Measurements from ENCODE around the gene BCORL1.

BCORL1 gene

DNA sequence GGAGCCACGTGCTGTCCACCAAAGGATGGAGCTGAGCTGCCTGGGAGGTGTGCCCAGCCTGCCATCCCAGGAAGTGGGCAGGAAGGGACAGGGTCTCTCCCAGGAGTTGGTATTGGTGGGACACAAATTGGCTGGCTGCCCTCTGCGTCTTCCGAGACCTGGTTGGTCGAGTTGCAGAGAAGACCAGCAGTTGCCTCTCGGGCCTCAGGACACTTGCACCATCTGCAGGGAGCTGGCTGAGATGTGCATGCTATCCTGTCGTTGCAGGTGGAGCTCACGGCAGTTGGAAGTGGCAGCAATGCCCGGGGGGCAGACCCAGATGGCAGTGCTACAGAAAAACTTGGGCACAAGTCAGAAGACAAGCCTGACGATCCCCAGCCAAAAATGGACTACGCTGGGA lies 30.2 kb downstream of the BCORL1 start:
- no peak for DNase-seq (ENCODE audit: low read depth)

DNA sequence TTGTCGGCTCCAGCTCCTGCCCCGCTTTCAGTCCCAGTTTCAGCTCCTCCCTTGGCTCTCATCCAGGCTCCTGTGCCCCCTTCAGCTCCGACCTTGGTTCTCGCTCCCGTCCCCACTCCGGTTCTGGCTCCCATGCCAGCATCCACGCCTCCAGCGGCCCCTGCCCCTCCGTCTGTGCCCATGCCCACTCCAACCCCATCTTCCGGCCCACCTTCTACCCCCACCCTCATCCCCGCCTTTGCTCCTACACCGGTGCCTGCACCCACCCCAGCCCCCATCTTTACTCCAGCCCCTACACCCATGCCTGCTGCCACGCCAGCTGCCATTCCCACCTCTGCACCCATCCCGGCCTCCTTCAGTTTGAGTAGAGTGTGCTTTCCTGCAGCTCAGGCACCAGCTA lies 31.2 kb downstream of the BCORL1 start:
- DNase-seq (ENCODE audit: low read depth): no peak

DNA sequence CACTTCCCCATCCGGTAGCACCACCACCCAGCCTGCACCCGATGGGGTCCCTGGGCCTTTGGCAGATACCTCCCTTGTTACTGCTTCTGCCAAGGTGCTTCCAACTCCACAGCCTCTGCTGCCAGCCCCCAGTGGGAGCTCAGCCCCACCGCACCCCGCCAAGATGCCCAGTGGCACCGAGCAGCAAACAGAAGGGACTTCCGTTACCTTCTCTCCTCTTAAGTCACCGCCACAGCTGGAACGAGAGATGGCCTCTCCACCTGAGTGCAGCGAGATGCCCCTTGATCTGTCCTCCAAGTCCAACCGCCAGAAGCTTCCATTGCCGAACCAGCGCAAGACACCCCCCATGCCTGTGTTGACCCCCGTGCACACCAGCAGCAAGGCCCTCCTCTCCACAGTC lies 31.9 kb downstream of the BCORL1 start:
- DNase-seq (ENCODE audit: low read depth): no peak

DNA sequence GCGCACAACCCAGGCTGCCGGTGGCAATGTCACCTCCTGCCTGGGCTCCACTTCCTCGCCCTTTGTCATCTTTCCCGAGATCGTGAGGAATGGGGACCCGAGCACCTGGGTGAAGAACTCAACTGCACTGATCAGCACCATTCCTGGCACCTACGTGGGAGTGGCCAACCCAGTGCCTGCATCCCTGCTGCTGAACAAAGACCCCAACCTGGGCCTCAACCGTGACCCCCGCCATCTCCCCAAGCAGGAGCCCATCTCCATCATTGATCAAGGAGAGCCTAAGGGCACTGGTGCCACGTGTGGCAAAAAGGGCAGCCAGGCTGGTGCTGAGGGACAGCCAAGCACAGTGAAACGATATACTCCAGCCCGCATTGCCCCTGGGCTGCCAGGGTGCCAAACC lies 32.3 kb downstream of the BCORL1 start:
- DNase-seq (ENCODE audit: low read depth): no peak

DNA sequence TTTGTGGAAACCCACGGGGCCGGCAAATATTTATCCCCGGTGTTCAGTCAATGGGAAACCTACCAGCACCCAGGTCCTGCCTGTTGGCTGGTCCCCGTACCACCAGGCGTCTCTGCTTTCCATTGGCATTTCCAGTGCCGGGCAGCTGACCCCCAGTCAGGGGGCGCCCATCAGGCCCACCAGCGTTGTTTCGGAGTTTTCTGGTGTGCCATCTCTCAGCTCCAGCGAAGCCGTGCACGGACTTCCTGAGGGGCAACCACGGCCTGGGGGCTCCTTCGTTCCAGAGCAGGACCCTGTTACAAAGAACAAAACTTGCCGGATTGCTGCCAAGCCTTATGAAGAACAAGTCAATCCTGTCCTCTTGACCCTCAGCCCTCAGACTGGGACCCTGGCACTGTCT lies 32.7 kb downstream of the BCORL1 start:
- no peak for DNase-seq (ENCODE audit: low read depth)

DNA sequence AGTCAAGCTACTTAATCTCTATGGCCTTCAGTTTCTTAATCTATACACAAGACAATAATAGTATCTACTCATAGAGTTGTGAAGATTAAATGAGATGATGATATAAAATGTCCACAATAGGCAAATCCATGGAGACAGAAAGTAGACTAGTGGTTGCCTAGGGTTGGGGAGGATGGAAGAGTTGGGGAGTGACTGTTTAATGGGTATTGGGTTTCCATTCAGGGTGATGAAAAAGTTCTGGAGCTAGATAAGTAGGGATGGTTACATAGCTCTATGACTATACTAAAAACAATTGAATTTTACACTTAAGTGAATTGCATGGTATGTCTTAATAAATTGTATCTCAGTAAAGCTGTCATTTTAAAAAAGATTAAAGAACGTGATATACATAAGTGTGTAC lies 35.7 kb downstream of the BCORL1 start:
- no peak for DNase-seq (ENCODE audit: low read depth)

DNA sequence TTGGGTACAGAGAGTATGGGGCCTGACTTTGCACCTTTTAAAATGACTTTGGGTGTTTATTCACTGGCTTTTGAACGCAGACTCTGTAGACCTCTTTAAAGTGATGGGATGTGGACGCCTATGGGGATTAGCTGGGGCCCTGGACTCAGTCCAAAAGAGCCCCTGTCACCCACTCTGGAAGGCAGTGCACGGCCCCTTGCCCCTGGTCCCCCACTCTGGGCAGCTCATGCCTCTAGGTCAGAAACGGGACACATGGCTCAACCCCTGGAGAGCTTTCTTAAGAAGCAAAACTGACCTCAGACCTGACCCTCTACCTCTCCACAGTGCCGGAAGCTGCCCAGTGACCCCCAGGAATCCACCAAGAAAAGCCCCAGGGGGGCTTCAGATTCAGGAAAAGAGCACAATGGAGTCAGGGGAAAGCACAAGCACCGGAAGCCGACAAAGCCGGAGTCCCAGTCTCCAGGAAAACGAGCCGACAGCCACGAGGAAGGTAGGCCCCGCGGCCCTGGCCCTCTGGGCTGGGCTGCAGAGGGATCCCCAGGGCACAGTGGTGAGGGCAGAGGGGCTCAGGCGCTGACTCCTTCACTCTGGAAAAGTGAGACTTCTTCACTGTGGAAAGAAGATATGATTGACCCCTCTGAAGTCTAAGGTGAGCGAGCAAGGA lies 38.4 kb downstream of the BCORL1 start:
- DNase-seq (ENCODE audit: low read depth): no peak

DNA sequence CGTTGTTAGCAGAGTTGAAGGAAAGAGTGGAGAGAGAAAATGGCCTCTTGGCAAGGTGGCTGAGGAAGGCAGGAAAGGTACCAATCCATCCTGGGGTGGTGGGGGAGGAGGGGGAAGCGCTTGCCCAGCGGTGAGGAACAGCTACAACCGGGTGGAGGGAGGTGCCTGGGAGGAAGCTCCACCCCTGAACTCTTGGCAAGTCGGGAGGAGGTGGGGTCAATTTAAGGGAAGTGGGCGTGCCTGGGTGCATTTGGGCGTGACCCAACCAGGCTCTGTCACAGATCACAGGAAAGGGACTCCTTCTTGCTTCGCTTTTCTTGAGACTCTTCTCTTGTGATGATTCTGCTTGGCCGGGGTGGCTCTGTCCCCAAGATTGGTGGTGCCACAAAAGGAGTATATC lies 41.7 kb downstream of the BCORL1 start:
- peak; percentile 52 for DNase-seq (ENCODE audit: low read depth)

DNA sequence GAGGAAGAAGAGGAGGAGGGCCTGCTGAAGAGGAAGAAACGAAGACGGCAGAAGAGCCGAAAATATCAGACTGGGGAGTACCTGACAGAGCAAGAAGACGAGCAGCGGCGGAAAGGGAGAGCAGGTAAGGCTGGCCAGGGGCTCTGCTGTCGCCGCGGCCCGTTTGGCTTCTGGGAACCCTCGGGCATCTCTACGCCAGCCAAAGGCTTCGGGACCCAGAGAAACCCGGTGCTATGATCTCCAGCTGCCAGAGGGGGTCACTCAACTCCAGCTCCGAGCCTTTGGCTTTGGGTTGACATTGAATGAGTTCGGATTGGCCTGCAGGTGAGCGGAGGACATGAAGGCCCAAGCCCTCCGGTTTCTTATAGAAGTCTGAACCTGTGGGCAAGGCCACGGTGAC lies 42.8 kb downstream of the BCORL1 start:
- DNase-seq (ENCODE audit: low read depth): no peak

DNA sequence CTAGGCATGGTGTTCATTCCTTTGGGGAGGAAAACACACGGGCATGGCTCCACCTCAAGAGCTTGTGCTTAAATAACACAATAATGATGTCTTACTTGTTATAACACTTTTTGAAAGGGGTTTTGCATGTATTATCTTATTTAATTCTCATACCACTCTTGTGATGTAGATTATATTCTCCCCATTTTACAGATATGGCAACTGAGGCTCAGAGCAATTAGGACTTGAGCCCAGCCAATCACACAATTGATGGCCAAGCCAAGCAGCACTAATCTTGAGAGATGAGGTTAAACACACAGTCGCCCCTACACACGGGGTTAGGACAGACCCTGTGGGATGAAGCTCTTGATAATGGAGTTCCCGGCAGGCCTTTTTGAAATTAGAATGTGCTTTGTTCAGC lies 45.1 kb downstream of the BCORL1 start:
- no peak for DNase-seq (ENCODE audit: low read depth)

DNA sequence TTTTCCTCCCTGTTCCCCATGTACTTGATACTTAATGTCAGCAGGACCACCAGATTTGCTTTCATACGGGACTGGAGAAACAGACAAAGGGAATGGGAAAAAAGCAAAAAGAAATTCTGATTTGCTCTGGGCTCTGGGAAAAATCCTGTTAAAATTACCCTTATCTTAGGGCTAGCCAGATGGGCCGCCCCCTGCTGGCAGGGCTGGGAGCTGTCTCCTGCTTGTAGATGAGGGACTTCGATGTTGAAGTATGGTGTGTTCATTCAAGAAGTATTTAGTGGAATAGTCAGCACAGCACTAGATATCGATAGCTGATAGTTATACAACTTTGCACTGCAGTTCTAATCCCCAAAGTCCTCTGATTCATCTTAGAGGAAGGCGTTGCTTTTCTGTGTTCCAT lies 45.8 kb downstream of the BCORL1 start:
- no peak for DNase-seq (ENCODE audit: low read depth)

DNA sequence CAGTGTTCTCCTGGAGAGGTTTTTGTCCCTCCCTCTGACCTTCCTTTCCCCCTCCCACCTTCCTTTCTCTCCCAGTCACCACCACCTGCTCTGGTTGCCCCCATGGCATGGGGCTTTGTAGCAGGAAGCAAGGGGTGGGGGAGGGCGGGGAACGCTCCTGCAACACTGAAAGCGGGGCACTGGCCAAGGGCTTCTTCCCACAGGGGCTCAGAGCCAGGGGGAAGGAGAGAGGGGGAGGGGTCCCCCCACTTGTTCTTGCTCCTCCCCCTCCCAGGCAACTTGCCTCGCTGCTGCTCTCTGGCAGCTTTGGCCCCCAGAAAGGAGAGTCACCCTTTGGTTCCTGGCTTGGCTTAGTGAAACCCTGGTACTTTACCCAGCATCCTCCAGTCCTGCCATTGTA lies 48.4 kb downstream of the BCORL1 start:
- no peak for DNase-seq (ENCODE audit: low read depth)

DNA sequence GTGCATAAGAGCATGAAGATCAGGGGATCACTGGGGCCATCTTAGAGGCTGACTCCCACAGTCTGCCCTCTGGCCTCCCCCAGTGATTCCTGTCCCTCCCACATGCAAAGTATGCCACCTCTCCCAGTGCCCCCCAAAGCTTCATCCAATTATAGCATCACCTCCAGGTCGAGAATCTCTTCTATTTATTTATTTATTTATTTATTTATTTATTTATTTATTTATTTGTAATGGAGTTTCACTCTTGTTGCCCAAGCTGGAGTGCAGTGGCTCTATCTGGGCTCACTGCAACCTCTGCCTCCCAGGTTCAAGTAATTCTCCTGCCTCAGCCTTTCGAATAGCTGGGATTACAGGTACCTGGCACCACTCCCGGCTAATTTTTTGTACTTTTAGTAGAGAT lies 50.1 kb downstream of the BCORL1 start:
- no peak for DNase-seq (ENCODE audit: low read depth)

DNA sequence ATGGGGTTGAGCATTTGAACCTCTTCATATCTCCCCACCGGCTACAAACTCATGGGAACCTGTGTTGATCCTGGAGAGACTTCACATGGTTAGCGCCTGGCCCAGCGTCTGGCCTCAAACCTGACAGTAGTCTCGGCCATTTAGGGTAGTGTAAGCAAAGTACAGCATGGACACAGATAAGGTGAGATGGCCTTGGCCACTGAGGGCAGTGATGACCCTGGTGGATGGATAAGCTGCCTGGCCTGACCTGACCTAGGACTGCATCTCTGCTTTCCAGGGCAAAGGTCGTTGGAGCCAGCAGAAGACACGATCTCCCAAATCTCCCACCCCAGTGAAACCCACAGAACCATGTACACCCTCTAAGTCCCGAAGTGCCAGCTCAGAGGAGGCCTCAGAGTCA lies 51.7 kb downstream of the BCORL1 start:
- DNase-seq (ENCODE audit: low read depth): no peak

DNA sequence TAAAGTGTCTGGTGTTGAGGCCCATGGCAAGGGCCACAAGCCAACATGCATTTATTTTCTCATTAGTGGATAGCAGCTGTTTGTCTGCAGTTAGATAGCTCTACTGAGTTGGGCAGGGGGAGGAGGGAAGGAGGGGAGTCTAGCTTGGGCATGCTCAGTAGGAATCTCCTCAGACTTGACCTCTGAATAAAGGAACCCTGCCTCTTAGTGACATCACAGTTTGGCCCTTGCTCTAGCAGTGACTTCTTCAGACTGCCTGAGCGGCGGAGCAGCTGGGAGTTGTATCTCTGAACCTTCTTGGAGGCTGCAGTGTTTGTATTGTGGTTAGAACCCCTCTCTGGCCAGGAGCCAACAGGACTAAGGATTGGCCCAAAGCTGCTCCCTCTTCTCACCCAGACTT lies 57.4 kb downstream of the BCORL1 start:
- no peak for DNase-seq (ENCODE audit: low read depth)

DNA sequence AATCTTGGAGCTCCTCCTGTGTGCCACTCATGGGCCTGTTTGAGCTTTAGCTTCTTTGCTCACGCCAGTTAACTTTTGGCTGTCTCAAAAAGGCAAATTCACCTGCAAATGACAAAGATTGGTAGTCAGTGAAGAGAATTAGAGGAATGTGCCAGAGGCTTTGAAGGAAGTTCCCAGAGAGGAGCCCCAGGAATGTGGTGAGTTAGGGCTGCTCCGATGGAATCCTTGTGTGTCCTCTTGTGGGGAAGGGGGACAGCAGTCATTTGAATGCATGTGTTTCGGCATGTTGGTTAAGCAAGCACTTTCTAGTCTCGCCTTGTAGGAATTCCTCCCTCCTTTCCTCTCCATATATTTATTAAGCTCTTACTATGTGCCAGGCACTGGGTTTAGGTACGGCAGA lies 65.0 kb downstream of the BCORL1 start:
- no peak for DNase-seq (ENCODE audit: low read depth)

DNA sequence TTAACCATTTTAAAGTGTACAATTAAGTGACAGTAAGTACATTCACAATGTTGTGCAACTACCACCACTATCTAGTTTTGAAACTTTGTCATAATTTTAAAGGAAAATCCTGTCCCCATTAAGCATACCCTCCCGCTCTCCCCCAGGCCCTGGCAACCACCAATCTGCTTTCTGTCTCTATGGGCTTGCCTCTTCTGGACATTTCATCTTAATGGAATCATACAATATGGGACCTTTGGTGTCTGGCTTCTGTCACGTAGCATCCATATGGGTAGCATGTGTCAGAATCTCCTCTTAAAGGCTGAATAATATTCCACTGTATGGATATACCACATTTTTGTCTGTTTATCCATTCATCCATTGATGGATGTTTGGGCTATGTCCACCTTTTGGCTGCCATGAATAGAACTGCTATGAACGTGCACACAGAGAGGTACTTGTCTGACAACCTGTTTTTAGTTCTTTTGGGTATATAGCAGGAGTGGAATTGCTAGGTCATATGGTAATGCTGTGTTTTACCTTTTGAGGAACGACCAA lies 66.3 kb downstream of the BCORL1 start:
- DNase-seq (ENCODE audit: low read depth): no peak

DNA sequence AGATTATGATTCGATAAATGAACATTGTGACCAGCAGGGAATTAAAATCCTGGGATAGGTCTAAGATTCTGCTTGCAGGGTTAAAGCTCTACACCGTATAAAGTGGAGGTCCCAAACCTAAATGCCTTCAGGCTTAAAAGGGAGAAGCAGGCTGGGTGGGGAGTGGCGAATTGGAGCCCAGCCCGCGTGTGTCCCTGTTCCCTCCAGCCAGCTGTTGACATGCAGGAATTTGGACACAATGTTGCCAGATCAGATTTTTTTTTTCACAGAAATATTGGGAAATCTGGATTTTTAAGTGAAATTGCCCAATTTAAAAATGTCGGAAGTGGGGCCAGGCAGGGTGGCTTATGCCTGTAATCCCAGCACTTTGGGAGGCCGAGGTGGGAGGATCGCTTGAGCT lies 67.4 kb downstream of the BCORL1 start:
- DNase-seq (ENCODE audit: low read depth): no peak

DNA sequence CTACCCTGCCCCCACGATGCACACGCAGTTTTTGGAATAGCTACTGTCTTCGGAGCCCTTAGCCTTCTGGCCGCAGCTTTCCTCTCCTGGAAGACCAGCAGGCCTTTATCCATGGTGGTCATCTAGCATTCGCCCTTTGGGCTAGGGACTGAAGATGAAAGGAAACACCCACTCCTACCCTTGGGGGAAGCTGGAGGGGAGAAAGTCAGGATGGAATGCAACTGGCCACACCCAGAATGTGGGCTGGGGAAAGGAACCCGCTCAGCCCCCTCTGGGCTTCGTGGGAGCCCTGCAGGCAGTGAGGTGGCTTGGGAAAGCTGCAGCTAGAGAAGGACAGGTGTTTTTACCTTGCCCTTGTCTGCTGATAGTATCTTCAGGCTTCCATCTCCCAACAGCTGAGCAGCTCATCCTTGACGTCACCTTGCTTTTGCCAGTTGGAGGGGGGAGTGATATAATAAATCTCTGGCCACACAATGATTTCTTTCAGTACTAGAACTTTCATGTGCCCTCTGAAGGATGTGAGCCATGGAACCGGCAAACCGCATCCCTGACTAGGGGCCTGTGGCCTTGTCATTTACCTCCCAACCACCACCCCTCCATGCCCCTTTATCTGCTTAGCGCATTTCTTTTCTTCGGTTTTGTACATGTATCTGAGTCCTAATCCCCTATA lies 68.9 kb downstream of the BCORL1 start:
- DNase-seq (ENCODE audit: low read depth): no peak

DNA sequence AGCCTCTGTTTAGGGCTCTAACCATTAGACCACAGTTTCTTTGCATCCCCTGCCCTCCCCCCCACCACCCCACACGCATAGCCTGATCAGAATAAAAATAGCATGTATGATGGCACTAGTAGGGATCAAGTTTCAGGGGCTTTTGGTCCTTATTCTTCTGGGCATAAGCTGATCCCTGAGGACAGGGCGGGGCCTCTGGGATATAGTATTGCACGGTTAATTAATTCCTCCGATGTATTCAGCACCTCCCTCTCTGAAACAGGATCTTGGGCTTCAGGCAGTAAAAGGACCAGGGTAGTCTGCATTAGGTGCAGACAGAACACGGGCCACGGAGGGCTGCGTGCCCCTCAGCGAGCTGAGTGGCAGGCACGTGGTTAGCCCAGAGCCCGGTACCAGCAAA lies 70.8 kb downstream of the BCORL1 start:
- no peak for DNase-seq (ENCODE audit: low read depth)

DNA sequence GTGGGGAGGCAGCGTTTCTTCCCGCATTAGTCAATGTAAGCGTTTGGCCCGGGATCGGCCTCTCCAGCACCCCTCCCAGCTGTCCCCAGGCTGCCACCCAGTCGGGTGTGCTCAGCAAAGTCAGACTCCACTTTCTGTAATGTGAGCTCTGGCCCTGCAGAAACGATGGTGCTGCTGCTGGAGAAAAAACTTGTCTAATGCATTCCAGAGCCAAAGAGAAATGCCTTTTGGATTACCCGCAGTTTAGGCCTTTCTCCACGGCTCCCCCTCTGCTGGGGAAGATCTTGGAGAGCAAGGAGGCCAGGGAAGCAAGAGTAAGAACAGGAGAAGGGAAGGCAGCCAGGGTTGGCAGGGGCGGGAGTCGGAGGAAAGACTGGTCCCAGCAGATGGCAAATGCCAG lies 72.7 kb downstream of the BCORL1 start:
- DNase-seq (ENCODE audit: low read depth): no peak

DNA sequence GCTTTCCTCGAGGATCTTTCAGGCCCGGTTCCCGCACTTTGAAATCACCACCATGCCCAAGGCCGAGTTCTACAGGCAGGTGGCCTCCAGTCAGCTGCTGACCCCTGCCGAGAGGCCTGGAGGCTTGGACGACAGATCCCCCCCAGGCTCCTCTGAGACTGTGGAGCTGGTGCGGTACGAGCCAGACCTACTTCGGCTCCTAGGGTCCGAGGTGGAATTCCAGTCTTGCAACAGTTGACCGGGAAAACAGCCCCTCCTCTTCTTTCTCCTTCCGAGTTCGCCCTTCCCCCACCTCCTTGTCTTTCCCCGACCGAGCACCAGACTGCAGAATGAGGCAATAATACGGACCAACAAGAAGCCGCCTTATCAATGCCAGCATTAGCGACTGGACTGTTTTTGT lies 73.5 kb downstream of the BCORL1 start:
- DNase-seq (ENCODE audit: low read depth): no peak

DNA sequence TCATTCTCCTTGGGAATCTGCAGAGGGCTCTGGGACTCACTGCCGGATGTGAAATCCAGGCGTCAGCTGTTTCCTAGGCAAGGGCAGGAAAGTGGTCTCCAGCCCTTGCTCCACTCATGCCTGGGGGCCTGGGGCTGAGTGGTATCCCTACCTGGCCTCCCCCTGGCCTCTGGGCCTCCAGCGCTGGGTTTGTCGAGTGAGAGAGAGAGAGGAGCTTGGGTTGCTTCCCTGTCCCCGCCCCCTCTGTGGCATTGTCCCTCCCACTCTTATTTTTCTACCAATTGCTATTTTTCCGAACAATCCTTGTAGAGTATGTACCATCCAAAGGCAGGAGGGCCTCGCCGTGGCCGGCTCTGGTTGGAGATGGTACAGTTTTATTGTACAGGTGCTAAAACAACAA lies 74.8 kb downstream of the BCORL1 start:
- DNase-seq (ENCODE audit: low read depth): no peak

DNA sequence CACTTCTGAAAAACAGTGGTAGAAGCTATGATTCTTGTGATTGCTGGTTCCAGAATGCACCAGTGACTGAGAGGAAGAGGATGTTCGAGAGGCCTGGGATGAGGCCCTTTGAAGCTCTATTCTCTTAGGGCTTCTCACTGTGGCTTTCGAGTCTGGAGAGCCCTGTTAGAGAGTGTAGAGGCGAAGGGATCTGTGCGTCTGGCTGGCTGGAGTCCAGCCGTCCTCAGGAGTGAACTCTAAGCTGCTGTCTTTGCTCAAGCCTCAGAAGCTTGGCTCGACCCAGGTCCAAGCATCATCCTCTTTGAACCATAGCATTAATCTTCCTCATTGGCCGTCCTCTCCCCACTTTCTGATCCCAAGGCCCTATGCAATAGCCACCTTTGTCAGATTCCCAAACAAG lies 76.2 kb downstream of the BCORL1 start:
- DNase-seq (ENCODE audit: low read depth): no peak

All from stimulated activated CD8-positive, alpha-beta memory T cell treated with anti-CD3 and anti-CD28 coated beads, Interleukin-12 subunit alpha, Interleukin-12 subunit beta, amount 100 ng/mL, for 4 hours (primary cell).